ENCODE measurements around the gene ADGRG6. TPM values are rescaled to one million over a fixed set of nuclear protein-coding genes. Genes with fewer than 3 reads are reported as not detected.
A peak's percentile ranks its signal among the peaks of the same experiment; 100 is the strongest.

ADGRG6 gene
- total and polyA plus RNA-seq, 2 of the 8 experiments (the other 6 are each of a cell fraction or from before 2014, with no cell fraction given): 1.1 to 6.2 TPM

DNA sequence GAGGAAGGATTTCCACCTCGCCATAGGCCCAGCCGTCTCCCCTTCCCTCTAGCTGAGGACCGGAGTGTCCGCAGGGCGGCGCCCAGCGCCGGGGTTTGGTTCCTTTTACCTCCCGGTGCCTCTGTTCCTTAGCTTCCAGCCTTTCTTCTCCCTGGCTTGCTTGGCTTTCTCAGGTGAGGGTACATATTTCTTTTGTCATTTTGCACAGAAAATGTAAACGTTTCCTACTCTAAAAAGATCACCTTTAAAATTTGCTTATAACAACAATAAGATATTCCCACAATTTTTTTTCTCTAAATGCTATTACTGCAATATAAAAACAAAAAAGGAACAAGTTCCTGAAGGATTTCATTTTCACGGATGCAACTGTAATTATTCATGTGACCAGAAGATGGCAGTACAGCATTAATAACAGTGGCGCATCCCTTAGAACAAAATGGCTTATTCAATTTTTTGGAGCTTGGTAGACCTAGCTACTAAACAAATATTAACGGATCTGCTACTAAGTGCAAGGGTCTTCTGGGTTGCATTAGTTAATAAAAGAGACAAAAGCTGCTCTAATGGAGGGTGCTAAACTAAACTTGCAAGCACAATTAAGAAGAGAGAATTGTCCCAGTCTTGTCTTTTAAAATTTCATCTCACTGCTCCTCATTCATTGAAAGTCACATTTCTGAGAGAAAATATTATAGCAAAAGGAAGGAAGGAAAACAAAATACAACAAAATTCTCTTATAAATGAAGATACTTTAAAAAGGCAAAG lies 172.9 kb downstream of the ADGRG6 start:
- H3K4me2 ChIP-seq (ENCODE audit: insufficient read depth in 1 of 2, low read depth in 2 of 2, low read length in 2 of 2): peak overlapping the region in 1 of 2 experiments; percentile 34; a peak in 2 of 4 replicates
- TF ChIP-seq HDAC6 (IDR thresholded peaks at IDR 0.05; ENCODE audit: low read depth, low read length): no peak
- TF ChIP-seq EP300 (IDR thresholded peaks at IDR 0.05; ENCODE audit: borderline replicate concordance in 1 of 2, low read depth in 2 of 2, low read length in 2 of 2): no peak
- no peak for TF ChIP-seq CEBPB (IDR thresholded peaks at IDR 0.05; ENCODE audit: low read depth, low read length)
- no peak for TF ChIP-seq NRF1 (IDR thresholded peaks at IDR 0.05; ENCODE audit: low read depth, low read length)
- no peak for TF ChIP-seq NANOG (IDR thresholded peaks at IDR 0.05; ENCODE audit: insufficient read depth, low read depth, low read length, poor library complexity, severe bottlenecking)
- TF ChIP-seq YY1 (IDR thresholded peaks at IDR 0.05; ENCODE audit: low read depth, low read length): no peak; the same call in 1 of the 2 replicates
- no peak for TF ChIP-seq MAFK (IDR thresholded peaks at IDR 0.05; ENCODE audit: low read depth, low read length)
- TF ChIP-seq RFX5 (IDR thresholded peaks at IDR 0.05; ENCODE audit: borderline replicate concordance, low read depth, low read length): no peak
- no peak for TF ChIP-seq USF2 (IDR thresholded peaks at IDR 0.05; ENCODE audit: low read length)
- TF ChIP-seq TBP (IDR thresholded peaks at IDR 0.05; ENCODE audit: low read depth, low read length): peak; percentile 48; the same call in 1 of the 2 replicates
- no peak for TF ChIP-seq PHF8 (conservative IDR thresholded peaks at IDR 0.05; ENCODE audit: low read depth, low read length)

More for the DNA sequence above, 172.9 kb downstream of the ADGRG6 start:
- Histone ChIP-seq H2BK120ac (replicated peaks; ENCODE audit: low read depth, low read length) (no peak overlapping the region), H4K5ac (ENCODE audit: insufficient read length, low read depth, low read length) (no peak overlapping the region), H3K56ac (replicated peaks; ENCODE audit: insufficient read length, low read depth, low read length) (no peak overlapping the region), H3K4ac (replicated peaks; ENCODE audit: insufficient read length, low read depth, low read length) (no peak overlapping the region), H4K8ac (ENCODE audit: extremely low read depth, insufficient read depth, low read length) (no peak overlapping the region), H3K9ac (replicated peaks in 1 of 4; ENCODE audit: extremely low read depth in 1 of 4, low read depth in 3 of 4, low read length in 3 of 4) (no peak overlapping the region), H2BK20ac (ENCODE audit: low read length) (no peak overlapping the region), H3K4me3 (ENCODE audit: extremely low read depth in 1 of 4, insufficient read depth in 2 of 4, low read depth in 3 of 4, low read length in 4 of 4) (peak overlapping the region in 1 of 4 experiments; percentile 30; a peak in 1 of 8 replicates), H3K23ac (ENCODE audit: insufficient read length) (no peak overlapping the region), H4K91ac (replicated peaks; ENCODE audit: insufficient read length, low read length) (no peak overlapping the region), H3K18ac (ENCODE audit: extremely low read depth, low read length) (no peak overlapping the region), H3K36me3 (ENCODE audit: control insufficient read depth in 2 of 4, insufficient read depth in 4 of 4, low read length in 3 of 4) (no peaks in the 10 kb centered on the region), H3K14ac (ENCODE audit: insufficient read length) (no peak overlapping the region), H2BK12ac (ENCODE audit: low read depth, low read length) (no peak overlapping the region), H3K27me3 (replicated peaks in 1 of 4; ENCODE audit: control insufficient read depth in 3 of 4, extremely low read depth in 1 of 4, insufficient read depth in 3 of 4, low read length in 3 of 4) (no peaks in the 10 kb centered on the region), H3K9me3 (ENCODE audit: insufficient read depth in 2 of 2, low read depth in 1 of 2, low read length in 1 of 2) (no peaks in the 10 kb centered on the region), H3K79me2 (ENCODE audit: control insufficient read depth in 1 of 2, insufficient read depth in 2 of 2, low read length in 2 of 2) (no peaks in the 10 kb centered on the region), H3K27ac (ENCODE audit: low read depth, low read length) (no peak overlapping the region), H3K23me2 (ENCODE audit: low read depth, low read length) (no peaks in the 10 kb centered on the region), H3K79me1 (ENCODE audit: low read depth, low read length) (no peaks in the 10 kb centered on the region), H2BK15ac (ENCODE audit: low read length) (no peak overlapping the region), H2AK5ac (ENCODE audit: low read depth, low read length) (no peak overlapping the region), H2AFZ (ENCODE audit: low read length) (peak overlapping the region; percentile 52; the same call in 1 of the 2 replicates), H2BK5ac (ENCODE audit: low read depth, low read length) (no peak overlapping the region), H3K4me1 (replicated peaks in 1 of 4; ENCODE audit: control insufficient read depth in 3 of 4, insufficient read depth in 4 of 4, low read length in 3 of 4) (peaks cover 0 to 4% (median 0%) of the 10 kb centered on the region in 4 experiments; a peak in 1 of 7 replicates), H4K20me1 (replicated peaks in 1 of 2; ENCODE audit: control insufficient read depth in 1 of 2, insufficient read depth in 2 of 2, low read length in 2 of 2) (no peaks in the 10 kb centered on the region)
- ChIA-PET CTCF (ENCODE audit: partially characterized antibody) (interaction anchor here (0.5 to 3.3 kb wide), 87 partner anchors 10 to 994 kb away, joined by 3 to 36 read pairs (median 4); no protein-coding TSS in a partner anchor), POLR2A (ENCODE audit: partially characterized antibody) (interaction anchor here (0.6 kb wide), 1 partner anchor 597 kb away, joined by 3 read pairs; no protein-coding TSS in a partner anchor)
- WGBS, 2 experiments (ENCODE audit: extremely low coverage in 1 of 2, insufficient coverage in 1 of 2, insufficient read length in 1 of 2, insufficient replicate concordance in 2 of 2, low coverage in 1 of 2, low lambda C conversion rate in 2 of 2, missing lambda C conversion rate in 1 of 2): 14% methylated on average over 13 of the region's 13 CpGs; no CpG with 5 or more reads in 1 of the 2 experiments
- FAIRE-seq: peak; percentile 28
- peak; percentile 33 to 76 for DNase-seq (ENCODE audit: low read depth in 1 of 2, low spot score in 2 of 2)

Measured in H1 (cell line).